Activated T-cell treated with anti-CD3 and anti-CD28 coated beads for 4 hours (primary cell): ENCODE measurements around the gene GALNT18.

Source experiments
- DNase-seq: peaks from one replicate; pipeline ENCODE4 v3.0.0-alpha.2; 2020

GALNT18 gene

DNA sequence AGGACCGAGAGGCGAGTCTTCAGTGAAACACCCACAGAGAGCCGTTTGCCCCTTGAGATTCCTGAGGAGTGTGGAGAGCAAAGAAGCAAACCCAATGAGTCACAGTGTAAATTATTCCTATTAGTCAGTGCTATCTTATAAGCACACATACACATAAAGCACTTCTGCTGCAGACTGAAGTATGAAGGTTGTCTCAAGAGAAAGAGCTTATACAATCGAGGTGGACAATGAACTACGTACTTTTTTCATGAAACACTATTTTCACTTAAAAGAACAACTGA is 37.3 kb downstream of the GALNT18 start:
- DNase-seq: no peak

DNA sequence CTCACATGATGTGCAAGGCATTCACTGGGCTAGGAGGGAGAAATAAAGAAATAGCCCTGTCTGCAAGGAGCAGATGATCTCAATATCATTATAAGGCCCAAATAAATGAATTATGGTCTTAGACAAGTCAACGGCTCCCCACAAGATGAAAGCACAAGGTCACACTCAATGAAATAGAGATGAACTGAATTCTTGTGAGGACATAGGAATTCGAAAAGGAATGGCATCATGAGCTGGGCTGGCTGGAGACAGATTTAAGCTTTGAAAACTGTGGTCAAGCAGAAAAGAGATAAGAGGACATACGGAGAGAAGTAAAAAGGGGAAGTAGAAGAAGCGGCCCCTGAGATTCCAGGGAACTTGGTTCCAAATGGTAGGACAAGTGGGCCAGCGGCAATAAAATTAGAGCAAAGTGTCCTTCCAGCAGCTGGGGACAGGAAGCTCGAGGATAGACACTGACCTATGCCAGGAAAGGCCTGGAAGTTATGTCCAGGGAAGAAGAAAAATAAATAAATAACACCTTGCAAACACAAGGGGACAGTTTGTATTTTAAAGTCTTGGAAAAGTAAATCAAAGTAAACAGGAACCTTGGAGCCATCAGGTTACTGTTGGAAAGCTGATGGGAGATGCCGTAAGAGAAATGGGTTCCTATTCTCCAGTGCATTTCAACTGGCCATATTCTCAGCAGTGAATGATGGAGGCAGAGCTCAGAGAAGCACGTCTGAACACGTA is 37.8 kb downstream of the GALNT18 start:
- DNase-seq: no peak

DNA sequence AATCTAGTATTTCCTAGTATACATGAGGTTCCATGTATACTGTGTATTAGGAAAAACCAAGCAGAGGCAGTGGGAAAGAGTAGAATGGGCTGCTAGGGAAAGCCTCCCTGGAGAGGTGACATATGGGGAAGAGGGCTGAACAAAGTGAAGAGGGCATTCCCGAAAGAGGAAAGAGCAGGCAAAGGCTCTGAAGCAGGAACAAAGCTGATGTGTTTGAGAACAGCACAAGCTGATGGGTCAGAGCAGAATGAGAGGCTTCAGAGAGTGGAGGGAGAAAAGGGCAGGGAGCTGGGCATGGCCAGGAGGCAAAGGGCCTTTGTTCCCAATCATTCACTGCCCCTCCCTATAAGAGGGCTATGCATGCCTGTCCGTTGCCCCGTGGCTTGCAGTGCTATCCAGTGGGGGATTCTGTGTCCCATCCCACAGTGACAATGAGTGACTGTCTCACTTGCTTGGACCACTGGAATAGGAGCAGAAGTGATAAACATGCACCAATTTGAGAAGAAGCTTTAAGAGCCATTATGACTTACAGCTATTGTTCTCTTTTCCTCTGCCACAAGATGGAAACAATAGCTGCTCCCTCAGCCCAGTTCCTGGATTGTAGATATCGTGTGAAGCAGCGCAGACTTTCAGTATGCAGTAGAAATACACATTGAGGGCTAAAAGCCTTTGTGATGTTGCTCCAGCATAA is 39.6 kb downstream of the GALNT18 start:
- no peak for DNase-seq

DNA sequence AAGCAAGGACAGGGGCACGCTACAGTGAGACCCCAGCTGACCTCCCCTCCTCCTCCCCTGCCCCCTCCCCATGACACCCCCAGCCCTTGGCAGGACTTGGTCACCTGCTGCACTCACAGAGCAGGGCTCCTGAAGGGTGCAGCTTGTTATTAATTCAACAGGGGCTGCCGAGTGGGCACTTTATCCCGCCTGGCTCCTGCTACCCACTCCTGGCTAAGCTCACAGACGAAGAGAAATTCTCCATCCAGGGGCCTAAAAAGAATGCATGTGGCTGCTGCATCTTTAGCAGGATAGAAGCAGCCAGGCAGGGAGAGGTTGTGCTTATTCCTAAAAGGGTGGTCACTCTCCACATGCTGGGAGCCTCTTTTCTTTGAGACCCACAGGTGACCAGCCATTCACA is 40.3 kb downstream of the GALNT18 start:
- DNase-seq: no peak

DNA sequence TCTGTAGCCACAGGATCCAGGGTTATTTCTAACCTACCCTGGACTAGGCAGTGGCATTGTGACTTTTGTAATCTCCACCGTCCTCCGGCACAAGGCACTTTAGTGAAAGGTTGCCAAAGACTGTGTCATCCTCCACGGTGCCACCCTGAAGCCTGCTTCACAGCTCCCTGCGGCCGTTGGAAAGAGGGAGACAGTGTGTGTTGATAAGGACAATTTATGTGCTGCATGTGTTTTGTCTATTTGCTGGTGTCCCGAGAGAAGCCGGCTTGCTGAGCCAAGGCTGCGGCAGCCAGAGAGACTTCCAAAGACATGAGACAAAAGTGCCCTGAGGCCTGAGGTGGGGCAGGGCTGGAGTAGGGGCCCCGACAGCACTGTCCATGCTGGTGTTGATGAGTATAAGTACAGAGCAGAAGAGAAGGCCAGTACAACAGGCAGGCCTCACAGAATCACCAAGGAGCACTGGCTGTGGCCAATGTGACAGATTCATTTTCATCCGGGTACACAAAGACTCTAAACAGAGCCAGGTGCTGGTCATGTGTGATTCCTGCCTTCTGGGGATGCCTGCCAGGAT is 40.9 kb downstream of the GALNT18 start:
- no peak for DNase-seq

DNA sequence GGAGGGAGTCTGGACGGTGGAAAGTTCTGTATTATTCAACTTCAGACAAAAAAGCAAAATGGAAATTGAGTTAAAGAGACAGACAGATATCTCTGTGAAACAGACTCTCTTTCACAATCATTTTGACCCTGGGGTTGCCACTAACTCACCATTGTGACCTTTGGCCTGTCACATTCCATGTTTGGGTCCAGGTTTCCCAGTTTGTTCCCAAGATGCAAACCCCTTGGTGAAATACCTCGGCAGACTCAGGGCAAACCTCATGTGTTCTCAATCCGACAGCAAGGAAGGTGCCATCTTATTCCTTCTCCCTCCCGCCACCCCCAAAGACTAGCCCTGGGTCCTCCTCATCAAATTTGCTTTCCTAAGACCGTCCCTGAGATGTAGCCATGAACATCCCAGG is 41.8 kb downstream of the GALNT18 start:
- DNase-seq: no peak

DNA sequence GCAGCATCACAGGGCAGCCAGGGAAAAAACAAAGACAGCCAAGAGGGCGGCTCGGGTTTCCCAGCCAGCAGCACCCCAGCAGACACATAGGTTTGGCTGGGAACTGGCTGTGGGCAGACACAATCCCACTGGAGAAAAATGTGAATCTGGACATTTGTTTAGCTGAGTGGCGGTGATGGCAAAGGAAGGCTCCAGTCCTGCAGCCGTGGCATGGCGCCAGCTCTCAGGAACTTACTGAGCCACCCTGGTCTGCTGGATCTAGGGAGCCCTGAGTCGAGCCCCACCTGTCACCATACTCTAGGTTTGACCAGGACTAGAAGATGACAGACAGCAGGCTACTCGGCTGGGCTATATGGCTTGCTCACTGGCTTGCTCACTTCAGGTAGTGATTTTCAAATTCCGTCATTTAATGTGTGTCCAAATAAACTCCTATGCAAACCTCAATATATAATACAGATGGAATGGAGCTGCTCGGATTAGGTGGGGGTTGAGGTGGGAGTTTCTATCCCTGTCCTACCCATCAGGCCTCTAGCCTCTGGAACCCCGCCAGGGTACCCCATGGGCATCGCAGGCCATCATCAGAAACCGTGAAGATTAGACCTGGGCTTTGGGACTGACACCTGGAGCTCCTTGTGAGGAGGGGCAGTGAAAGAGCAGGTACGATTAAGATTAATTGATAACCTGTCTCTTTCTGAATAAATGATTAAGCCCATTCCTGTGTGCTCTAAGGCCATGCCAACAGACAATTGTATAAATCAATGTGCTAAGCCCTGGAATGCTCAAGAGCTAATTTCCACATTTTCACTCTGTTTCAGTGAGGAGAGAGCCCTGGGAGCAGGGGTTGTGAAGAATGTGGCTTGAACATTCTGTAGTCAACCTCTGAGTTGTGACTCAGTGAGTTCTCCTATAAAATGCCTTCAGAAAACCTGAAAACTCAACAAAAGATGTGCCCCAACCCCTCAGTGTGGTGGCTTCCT is 42.5 kb downstream of the GALNT18 start:
- DNase-seq: no peak

DNA sequence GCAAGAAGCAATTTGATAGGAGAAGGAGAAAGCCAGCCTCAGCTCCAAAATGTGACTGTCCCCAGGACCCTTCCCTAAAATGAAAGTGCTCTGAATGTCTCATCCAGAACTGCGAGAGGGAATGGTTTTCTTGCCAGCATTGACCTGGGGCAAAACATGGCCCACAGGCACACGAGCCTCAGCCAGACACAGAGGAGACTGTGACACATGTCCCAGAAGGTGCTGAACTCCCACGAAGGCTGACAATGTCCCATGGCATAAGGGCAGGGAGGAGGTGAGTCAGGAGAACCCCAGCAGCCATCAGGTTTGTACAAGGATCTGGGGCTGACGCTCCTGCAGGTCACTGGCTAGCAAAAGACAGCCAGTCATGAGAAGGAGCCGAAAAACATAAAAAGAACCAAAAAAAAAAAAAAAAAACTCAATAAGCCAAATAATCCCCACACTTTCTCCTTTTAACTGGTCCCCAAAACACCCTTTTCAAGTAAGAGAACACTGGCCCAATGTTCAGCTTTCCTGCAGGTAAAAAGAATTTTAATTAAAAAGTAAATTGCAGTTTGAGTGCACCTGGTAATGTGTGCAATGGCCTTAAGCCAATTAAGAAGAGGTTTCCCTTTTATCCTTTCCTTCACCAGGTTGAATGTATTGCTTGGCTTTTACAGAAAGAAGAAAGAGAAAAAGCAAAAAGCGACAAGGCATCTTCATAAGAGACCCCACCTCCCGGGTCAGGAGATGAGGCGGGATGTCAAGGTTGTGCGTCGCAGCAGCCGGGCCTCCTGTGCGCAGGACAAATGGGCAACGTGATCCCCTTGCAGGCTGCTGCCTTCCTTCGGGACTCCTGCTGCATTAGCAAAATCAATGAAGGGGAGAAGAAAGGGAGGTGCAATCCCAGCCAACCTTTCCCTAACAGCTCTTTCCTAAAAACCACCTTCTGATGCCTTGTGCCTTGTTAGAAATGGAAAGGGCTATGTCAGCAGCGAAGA is 43.6 kb downstream of the GALNT18 start:
- DNase-seq: no peak

DNA sequence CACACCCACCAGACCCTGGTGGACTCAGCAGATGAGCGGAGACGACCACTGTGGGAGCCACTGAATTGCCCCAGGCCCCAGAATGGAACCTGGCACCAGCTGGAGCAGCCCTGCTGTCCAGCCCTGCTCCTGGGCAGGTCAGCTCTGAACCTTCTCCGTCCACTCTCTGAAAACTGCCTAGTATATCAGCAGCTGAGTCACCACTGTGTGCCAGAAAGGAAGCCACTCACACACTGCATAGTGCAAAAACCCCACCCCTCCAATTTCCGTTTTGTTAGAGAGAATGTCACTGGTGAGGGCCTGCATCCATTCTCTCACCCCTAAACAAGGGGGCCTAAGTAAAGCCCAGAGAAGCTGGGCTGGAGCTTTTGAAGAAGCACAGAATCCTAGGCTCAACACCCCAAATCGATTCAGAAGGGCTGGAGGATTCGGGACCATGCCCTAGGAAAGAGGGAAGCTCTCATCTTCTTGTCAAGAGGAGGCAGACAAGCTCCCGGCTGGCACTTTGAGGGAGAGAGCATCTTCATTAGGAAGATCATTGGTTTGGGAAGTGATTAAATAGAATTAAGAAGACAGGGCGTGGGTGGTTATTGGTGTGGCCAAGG is 44.5 kb downstream of the GALNT18 start:
- no peak for DNase-seq

DNA sequence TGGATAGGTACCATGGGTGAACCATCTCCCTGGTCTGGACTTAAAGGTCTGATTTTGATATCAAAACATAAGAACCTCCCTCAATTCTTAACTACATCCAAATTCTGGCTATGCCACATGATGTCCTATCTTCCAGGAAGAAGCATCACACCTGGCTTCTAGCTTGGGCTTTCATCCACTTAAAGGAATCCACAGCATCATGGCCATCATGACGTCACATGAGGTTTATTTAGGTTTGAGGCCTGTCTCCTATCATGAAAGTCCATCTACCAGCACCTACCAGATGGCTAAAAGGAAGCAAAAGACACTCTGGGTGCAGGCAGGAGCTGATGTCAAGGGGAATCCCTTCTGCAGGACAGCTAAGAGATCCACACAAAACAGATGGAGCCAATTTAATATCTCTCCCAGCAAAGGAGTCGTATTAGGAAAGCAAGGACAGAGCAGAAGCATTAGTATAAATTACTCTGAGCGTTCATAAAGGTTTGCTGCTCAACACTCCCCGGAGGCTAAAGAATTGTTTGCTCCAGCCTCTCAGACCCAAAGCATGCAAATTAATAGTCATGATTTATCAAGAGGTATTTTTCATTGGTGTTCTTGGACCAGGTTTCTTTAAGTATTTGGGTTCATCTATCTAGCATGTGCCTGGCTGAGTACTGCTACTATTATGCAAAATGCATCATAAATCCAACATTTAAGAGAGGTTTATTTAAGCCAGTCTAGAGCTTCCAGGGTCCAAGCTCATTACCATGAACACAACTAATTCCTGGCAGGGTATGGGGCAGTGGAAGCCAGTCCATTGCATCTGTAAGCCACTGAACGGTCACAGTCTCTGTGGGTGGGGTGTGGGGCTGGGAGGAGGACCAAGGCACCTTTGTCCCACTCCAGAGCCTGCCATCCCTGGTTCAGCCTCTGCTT is 47.2 kb downstream of the GALNT18 start:
- DNase-seq: no peak

DNA sequence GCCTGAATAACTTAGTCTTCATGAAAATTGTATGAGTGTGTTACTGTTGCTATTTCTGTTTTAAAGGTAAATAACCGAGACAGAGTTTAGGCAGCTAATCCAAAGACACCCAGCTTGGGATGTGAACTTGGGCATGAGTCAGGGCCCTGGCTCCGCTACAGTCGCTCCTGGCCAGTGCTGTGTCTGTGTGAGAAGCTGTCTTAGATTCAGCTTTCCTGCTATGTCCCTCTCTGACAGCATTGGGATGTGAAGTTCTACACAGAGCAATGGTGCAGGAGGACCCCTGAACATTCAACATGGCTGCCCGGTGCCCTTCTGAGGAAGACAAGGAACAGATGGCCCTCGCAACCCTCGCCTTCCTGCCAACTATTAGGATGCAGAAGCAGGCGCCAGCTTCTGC is 49.4 kb downstream of the GALNT18 start:
- no peak for DNase-seq

DNA sequence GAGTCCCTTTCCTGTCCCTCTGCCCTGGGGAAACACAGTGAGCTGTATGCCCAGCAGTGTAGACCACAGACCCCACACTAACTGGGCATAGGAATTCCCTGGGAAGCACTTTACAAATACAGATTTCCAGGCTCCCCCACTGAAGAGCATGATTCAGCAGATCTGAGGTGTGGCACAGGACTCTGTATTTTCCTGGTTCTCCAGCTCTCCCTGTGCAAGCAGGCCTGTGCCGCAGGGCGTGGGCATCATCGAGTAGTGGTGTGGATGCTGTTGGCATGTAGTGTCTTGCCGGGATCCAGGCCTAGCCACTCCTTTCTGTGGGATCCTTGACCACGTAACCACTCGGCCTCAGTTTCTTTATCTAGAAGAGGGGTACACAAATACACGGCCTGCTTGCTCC is 49.9 kb downstream of the GALNT18 start:
- no peak for DNase-seq

DNA sequence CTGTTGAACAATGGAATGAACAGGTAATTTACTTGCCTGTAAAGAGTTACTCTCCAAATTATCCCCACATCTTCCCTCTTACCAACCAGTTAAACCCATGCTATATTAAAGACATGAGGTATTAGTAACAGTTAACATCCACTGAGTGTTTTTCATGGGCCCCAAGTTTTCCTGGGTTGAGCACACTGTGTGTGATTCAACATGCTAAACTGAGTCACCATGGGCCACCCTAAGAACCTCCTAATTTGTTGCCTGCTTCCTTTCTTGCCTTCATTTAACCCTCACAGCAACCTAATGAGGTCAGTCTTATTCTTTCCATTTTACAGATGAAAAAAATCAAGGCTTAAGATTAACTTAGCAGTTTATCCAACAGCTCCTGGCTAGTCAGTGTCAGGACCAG is 51.0 kb downstream of the GALNT18 start:
- DNase-seq: no peak

DNA sequence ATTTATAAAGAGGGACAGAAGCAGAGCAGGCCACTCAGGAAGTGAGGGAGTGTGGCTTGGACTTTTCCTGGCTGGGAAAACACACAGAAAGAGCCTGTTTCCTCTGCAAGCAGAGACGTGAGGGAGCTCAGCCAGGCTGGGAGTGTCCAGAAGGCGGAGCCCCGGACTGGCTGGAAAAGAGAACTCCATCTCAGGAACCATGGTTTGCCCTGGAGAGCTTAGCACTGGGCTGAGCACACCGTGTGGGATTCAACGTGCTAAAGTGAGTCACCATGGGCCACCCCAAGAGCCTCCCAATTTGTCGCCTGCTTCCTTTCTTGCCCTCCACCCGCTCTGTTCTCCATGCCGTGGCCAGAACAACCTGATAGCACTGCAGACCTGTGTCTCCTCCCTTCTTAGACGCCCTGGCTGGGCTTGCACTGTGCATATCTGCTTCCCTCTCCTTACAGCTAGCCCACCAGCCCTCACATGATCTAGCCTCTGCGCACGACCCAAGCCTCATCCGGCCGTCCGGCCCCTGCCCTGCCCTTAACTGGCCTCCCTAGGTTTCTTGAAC is 51.8 kb downstream of the GALNT18 start:
- no peak for DNase-seq

DNA sequence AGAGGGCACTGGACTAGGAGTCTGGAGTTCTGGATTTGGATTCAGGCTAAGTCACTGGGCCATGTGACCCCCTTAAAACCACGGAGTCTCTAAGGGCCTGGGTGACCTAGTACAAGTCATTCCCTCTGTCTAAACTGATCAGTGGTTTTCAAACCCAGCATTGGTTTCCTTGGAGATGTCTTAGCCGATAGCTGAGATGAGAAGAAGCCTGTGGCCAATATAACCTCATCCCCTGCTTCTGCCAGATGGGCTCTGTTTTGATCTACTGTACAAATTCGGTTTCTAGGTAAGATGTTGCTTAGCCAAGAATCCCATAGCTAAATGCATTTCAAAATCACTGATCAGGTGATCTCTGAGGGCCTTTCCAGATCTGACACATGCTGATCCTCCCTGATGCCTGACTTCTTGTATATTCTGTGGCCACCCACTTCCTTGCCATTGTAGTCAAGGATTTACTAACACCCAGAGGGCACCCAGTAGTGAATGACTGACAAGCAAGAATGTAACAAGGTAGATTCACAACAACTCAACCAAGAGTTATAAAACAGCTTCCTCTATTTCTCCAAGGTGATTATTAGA is 53.1 kb downstream of the GALNT18 start:
- DNase-seq: no peak

DNA sequence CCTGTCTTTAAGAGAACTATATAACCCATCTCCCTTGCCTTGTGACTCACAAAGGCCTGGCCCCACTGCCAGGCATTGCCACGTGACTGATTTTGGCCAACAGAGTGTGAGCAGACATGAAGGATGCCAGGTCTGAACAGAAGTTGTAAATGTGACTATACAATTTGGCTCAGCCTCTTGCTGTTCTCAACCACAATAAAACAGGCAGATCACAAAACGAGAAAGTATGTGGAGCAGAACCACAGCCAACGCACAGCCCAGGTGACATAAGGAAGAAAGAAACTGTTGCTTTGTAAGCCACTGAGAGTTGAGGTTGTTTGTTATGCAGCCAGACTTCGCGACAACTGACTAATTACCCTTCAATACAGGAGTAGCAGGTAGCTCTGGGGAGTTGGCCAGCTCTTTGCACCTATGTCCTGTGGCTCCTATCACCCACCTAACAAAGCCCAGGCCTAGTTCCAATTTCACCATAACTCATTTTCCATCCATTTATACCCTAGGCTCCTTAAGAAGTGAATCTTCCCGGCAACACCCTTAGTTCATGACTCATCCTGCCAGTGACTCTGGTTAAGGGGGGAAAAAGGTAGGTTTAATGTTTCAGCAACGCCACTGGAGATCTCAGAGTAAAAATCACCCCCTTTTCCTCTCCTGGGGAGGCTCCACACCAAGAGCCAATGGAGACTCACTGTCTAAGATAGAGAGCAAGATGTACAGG is 53.7 kb downstream of the GALNT18 start:
- DNase-seq: no peak

DNA sequence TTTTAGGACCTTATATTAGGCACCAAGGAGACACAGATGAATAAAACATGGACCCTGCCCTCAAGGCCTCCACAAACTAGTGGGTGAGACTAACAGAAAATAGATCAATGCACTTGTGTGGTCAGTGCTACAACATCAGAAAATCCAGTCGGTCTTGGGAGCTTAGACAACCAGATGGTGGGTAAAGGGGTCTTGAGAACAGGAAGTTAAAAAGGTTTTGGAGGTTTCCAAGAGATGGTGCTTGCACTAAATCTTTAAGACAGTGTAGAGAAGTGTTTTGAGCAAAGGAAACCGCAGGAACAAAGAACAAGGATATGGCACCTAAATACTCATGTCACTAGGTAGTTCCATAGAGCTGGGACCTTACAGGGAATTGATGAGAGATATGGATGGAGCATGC is 56.2 kb downstream of the GALNT18 start:
- DNase-seq: no peak

DNA sequence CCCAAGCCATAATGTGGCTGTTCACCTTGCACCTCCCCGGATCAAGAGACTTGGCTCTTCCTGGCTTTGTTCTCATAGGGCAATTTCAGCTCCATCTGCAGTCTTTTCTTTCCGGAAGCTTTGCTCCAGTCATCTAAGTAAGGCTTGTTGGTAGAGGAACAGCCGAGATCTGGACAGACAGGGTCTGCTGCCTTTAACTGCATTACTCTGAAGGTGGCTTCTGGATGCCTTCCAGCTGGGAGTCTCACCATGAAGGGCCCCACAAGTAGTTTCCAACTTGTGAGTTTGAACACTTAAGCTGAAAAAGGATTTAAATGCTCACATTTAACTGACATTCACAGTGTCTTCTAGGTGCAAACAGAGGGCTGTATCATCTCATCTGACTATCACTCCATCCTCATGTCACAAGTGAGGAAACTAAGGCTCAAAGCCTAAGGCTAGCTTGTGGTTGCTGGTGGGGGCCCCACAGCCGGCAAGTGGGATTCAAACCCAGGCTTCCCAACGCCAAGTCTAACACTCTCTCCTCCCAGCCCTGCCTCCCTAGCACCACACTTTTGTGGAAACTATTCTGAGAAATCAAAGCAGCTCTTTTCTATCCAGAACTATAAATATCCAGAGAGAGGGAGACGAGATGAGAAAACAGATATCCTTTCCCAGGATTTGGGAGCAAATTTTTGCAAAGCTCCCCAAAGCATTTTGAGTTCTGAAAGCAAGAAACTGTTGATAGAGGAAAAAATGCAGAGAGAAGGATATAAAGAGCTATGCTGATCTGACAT is 58.4 kb downstream of the GALNT18 start:
- no peak for DNase-seq
